Measurements from ENCODE around the gene HMGB2. TPM values are rescaled to one million over a fixed set of nuclear protein-coding genes. Genes with fewer than 3 reads are reported as not detected.
A peak's percentile ranks its signal among the peaks of the same experiment; 100 is the strongest.

Gene HMGB2
- total RNA-seq = 35.2 TPM
- long read RNA-seq, transcript HMGB2-201 (5 exons, 1,889 nt) = major isoform, 22 of 27 reads
- long read RNA-seq, partial matches to known transcripts = 0 of 27 reads
- long read RNA-seq, other reads (novel, unspliced or antisense) = 1 of 27 reads

- intact Hi-C loops (cut with DNase I) = loop anchor here (5.0 kb wide), 1 partner anchor 38 kb away; the partner anchor contains the start of gene SAP30
- DNase-seq (peak; percentile 100), ATAC-seq (ENCODE audit: poor library complexity) (peak; percentile 96)
Measured at GRCh38 chr4:173334085-173334890, at the start of gene HMGB2. Gene HMGB2 (minus strand): TSS chr4:173334358. CDS start chr4:173333649, 709 bp downstream.

- ATAC-seq (ENCODE audit: poor library complexity) = no peak
Measured at GRCh38 chr4:173382349-173382748, 48.2 kb upstream of the HMGB2 start.

GRCh38 chr4:173381610-173382009, 47.5 kb upstream of the HMGB2 start:
- ATAC-seq (ENCODE audit: poor library complexity) (no peak), DNase-seq (no peak)
- intact Hi-C loops (cut with DNase I) = no loop called here

More at GRCh38 chr4:173382349-173382748, 48.2 kb upstream of the HMGB2 start:
- intact Hi-C loops (cut with DNase I) = no loop called here
- no peak for DNase-seq

- DNase-seq (no peak), ATAC-seq (ENCODE audit: poor library complexity) (no peak)
- intact Hi-C loops (cut with DNase I) = no loop called here
Measured at GRCh38 chr4:173380987-173381386, 46.8 kb upstream of the HMGB2 start.

GRCh38 chr4:173379929-173380328, 45.8 kb upstream of the HMGB2 start:
- intact Hi-C loops (cut with DNase I) = no loop called here
- no peak for ATAC-seq (ENCODE audit: poor library complexity)

GRCh38 chr4:173374588-173374987, 40.4 kb upstream of the HMGB2 start:
- ATAC-seq (ENCODE audit: poor library complexity) (no peak), DNase-seq (no peak)
- intact Hi-C loops (cut with DNase I) = loop anchor here (5.0 kb wide), 1 partner anchor 42 kb away; the partner anchor contains the start of gene HMGB2

More at GRCh38 chr4:173379929-173380328, 45.8 kb upstream of the HMGB2 start:
- no peak for DNase-seq

- ATAC-seq (ENCODE audit: poor library complexity) = peak; percentile 47
- intact Hi-C loops (cut with DNase I) = loop anchor here (5.0 kb wide), 1 partner anchor 39 kb away; the partner anchor contains the start of gene HMGB2
- DNase-seq = peak; percentile 88
Measured at GRCh38 chr4:173371292-173372192, 37.4 kb upstream of the HMGB2 start.

- intact Hi-C loops (cut with DNase I) = loop anchor here (5.0 kb wide), 1 partner anchor 38 kb away; the partner anchor contains the start of gene HMGB2
- DNase-seq (peak; percentile 99), ATAC-seq (ENCODE audit: poor library complexity) (peak; percentile 95)
Measured at GRCh38 chr4:173370477-173371291, 36.5 kb upstream of the HMGB2 start, which contains the start of gene SAP30. Gene SAP30 (plus strand): TSS chr4:173370954. CDS start chr4:173371183, 229 bp downstream.

GRCh38 chr4:173370130-173370476, 35.9 kb upstream of the HMGB2 start:
- intact Hi-C loops (cut with DNase I) = loop anchor here (5.0 kb wide), 1 partner anchor 38 kb away; the partner anchor contains the start of gene HMGB2
- ATAC-seq (ENCODE audit: poor library complexity) = peak; percentile 11
- DNase-seq = peak; percentile 79

GRCh38 chr4:173367946-173368345, 33.8 kb upstream of the HMGB2 start:
- DNase-seq = no peak
- intact Hi-C loops (cut with DNase I) = no loop called here
- ATAC-seq (ENCODE audit: poor library complexity) = no peak

- intact Hi-C loops (cut with DNase I) = no loop called here
- DNase-seq = no peak
- ATAC-seq (ENCODE audit: poor library complexity) = no peak
Measured at GRCh38 chr4:173367285-173367684, 33.1 kb upstream of the HMGB2 start.

- intact Hi-C loops (cut with DNase I) = no loop called here
- ATAC-seq (ENCODE audit: poor library complexity) = no peak
Measured at GRCh38 chr4:173365359-173365996, 31.3 kb upstream of the HMGB2 start.

GRCh38 chr4:173362666-173363065, 28.5 kb upstream of the HMGB2 start:
- DNase-seq (no peak), ATAC-seq (ENCODE audit: poor library complexity) (no peak)
- intact Hi-C loops (cut with DNase I) = no loop called here

More at GRCh38 chr4:173365359-173365996, 31.3 kb upstream of the HMGB2 start:
- DNase-seq = no peak

- DNase-seq = no peak
- no peak for ATAC-seq (ENCODE audit: poor library complexity)
- intact Hi-C loops (cut with DNase I) = no loop called here
Measured at GRCh38 chr4:173360587-173361221, 26.5 kb upstream of the HMGB2 start.

- no peak for DNase-seq
- intact Hi-C loops (cut with DNase I) = no loop called here
Measured at GRCh38 chr4:173357939-173358338, 23.8 kb upstream of the HMGB2 start.

GRCh38 chr4:173347467-173347866, 13.3 kb upstream of the HMGB2 start:
- DNase-seq (no peak), ATAC-seq (ENCODE audit: poor library complexity) (no peak)
- intact Hi-C loops (cut with DNase I) = no loop called here

More at GRCh38 chr4:173357939-173358338, 23.8 kb upstream of the HMGB2 start:
- ATAC-seq (ENCODE audit: poor library complexity) = no peak

GRCh38 chr4:173346074-173346473, 11.9 kb upstream of the HMGB2 start:
- DNase-seq (no peak), ATAC-seq (ENCODE audit: poor library complexity) (no peak)
- intact Hi-C loops (cut with DNase I) = no loop called here
